Measurements from ENCODE around the gene C11orf71. TPM values are rescaled to one million over a fixed set of nuclear protein-coding genes. Genes with fewer than 3 reads are reported as not detected.

The C11orf71 gene
- total and polyA plus RNA-seq, 9 donors, result 6.5 to 15.3 (median 9.5) TPM

- DNase-seq, result no peak
- H3K27me3 ChIP-seq, result no peaks in the 10 kb centered on the region
- peaks cover 1% of the 10 kb centered on the region for H3K4me1 ChIP-seq (ENCODE audit: insufficient read depth)
- H3K36me3 ChIP-seq, result no peaks in the 10 kb centered on the region
- no peaks in the 10 kb centered on the region for H3K9me3 ChIP-seq
- H3K4me3 ChIP-seq, result no peak overlapping the region
- WGBS, 3 donors, result 20 to 45% (median 30%) methylated on average over 4 of the region's 4 CpGs
- intact Hi-C loops (cut with DNase I), result no loop called here
- no peak for TF ChIP-seq POLR2A (IDR thresholded peaks at IDR 0.05)
- peak overlapping the region in 1 of 2 donors; percentile 100 for H3K27ac ChIP-seq
These were observed 1.9 kb downstream of the C11orf71 start for GRCh38 chr11:114398303-114398920.

- WGBS, 3 donors, result 53 to 55% (median 55%) methylated on average over 2 of the region's 2 CpGs
- Histone ChIP-seq H3K4me3 (no peak overlapping the region), H3K27ac (peak overlapping the region in 1 of 2 donors; percentile 100), H3K9me3 (no peaks in the 10 kb centered on the region), H3K36me3 (no peaks in the 10 kb centered on the region), H3K4me1 (ENCODE audit: insufficient read depth) (peaks cover 1% of the 10 kb centered on the region), H3K27me3 (no peaks in the 10 kb centered on the region)
- TF ChIP-seq, protein P1, sequence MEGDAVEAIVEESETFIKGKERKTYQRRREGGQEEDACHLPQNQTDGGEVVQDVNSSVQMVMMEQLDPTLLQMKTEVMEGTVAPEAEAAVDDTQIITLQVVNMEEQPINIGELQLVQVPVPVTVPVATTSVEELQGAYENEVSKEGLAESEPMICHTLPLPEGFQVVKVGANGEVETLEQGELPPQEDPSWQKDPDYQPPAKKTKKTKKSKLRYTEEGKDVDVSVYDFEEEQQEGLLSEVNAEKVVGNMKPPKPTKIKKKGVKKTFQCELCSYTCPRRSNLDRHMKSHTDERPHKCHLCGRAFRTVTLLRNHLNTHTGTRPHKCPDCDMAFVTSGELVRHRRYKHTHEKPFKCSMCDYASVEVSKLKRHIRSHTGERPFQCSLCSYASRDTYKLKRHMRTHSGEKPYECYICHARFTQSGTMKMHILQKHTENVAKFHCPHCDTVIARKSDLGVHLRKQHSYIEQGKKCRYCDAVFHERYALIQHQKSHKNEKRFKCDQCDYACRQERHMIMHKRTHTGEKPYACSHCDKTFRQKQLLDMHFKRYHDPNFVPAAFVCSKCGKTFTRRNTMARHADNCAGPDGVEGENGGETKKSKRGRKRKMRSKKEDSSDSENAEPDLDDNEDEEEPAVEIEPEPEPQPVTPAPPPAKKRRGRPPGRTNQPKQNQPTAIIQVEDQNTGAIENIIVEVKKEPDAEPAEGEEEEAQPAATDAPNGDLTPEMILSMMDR (IDR thresholded peaks at IDR 0.05), result no peak
- TF ChIP-seq POLR2A (IDR thresholded peaks at IDR 0.05), result no peak
- TF ChIP-seq EP300 (IDR thresholded peaks at IDR 0.05), result no peak
- intact Hi-C loops (cut with DNase I), result no loop called here
- DNase-seq, result no peak
These were observed 2.8 kb downstream of the C11orf71 start for GRCh38 chr11:114397349-114397982.

DNA sequence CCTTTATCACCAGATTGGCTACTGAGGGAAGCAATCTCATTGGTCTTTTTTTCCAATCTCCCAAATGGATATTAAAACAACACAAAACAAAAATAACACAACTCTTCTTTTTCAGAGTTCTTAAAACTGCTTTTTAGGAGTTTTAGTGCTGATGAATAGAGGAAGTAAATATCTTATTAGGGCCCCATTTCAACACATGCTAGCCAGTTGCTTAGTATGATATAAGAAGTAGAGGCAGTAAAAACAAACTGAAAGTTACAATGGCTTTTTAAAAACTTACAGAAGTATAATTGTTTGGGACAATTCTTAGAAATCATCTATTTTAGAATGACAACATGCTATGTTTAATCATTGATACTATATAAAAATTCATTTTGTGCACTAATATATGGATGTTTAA is 3.4 kb downstream of the C11orf71 start:
- no peak for TF ChIP-seq EP300 (IDR thresholded peaks at IDR 0.05)
- no peak for TF ChIP-seq POLR2A (IDR thresholded peaks at IDR 0.05)
- TF ChIP-seq, protein P1 (IDR thresholded peaks at IDR 0.05), result no peak
- Histone ChIP-seq H3K4me3 (no peak overlapping the region), H3K27ac (peak overlapping the region in 1 of 2 donors; percentile 100), H3K36me3 (no peaks in the 10 kb centered on the region), H3K9me3 (no peaks in the 10 kb centered on the region), H3K27me3 (no peaks in the 10 kb centered on the region), H3K4me1 (ENCODE audit: insufficient read depth) (peaks cover 1% of the 10 kb centered on the region)
- DNase-seq, result no peak
- intact Hi-C loops (cut with DNase I), result no loop called here

DNA sequence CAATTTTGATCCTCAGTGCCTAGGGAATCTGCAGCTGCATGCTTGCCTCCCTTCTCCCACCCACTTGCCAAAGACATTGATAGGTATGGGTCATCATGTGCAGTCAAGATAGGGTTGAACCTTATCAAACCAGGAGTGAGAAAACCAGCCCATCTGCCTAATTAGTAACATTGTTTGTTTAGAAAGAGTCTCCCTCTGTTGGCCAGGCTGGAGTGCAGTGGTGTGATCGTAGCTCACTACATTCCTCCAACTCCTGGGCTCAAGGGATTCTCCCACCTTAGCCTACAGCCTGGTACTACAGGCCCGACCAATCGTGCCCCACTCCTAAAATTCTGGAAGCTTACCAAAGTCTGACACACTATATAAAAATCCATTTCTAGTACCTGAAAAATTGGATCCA is 4.6 kb downstream of the C11orf71 start:
- H3K36me3 ChIP-seq, result no peaks in the 10 kb centered on the region
- H3K9me3 ChIP-seq, result no peaks in the 10 kb centered on the region
- TF ChIP-seq, protein P1 (IDR thresholded peaks at IDR 0.05), result no peak
- TF ChIP-seq EP300 (IDR thresholded peaks at IDR 0.05), result no peak
- intact Hi-C loops (cut with DNase I), result no loop called here
- H3K27ac ChIP-seq, result no peak overlapping the region
- no peaks in the 10 kb centered on the region for H3K27me3 ChIP-seq
- H3K4me3 ChIP-seq, result no peak overlapping the region
- peaks cover 1% of the 10 kb centered on the region for H3K4me1 ChIP-seq (ENCODE audit: insufficient read depth)
- DNase-seq, result no peak
- 39 to 57% (median 48%) methylated on average over 3 of the region's 3 CpGs for WGBS, 3 donors

Measured in ovary (tissue), 9 donors.